SU-DHL-6 (cell line): Measurements from ENCODE around the gene WFIKKN1.

ENCODE experiments used
- H2AFZ ChIP-seq: fragments of 200-600 bp; sonication (generic); 2 replicates; pipeline ENCODE4 v1.6.1; 2014; ENCODE audit warnings: low read depth, mild to moderate bottlenecking, moderate library complexity, mixed read lengths, antibody characterized with exemption, low read length; ENCODE audit not compliant: severe bottlenecking
- H3F3A ChIP-seq: fragments of 200-600 bp; shearing (Covaris generic); 2 replicates; pipeline ENCODE4 v1.6.0; 2016; ENCODE audit warnings: antibody characterized with exemption, mild to moderate bottlenecking; ENCODE audit not compliant: insufficient read depth
- H3K27ac ChIP-seq: fragments of 200-600 bp; sonication (generic); 2 replicates; pipeline ENCODE4 v1.5.1; 2016; ENCODE audit warnings: low read depth, mild to moderate bottlenecking, low read length, moderate library complexity, mixed read lengths
- H3K27me3 ChIP-seq: fragments of 200-600 bp; sonication (generic), shearing (Covaris generic); 2 replicates; pipeline ENCODE4 v1.6.0; 2014; ENCODE audit warnings: mild to moderate bottlenecking, low read length
- H3K36me3 ChIP-seq: fragments of 200-600 bp; sonication (generic); 2 replicates; pipeline ENCODE4 v1.6.1; 2014; ENCODE audit warnings: mild to moderate bottlenecking, low read length, mixed read lengths
- H3K4me2 ChIP-seq: fragments of 300-600, 200-600 bp; shearing (Covaris generic), sonication (generic); 2 replicates; pipeline ENCODE4 v1.6.0; 2014; ENCODE audit warnings: low read length, low read depth, mild to moderate bottlenecking; ENCODE audit not compliant: poor library complexity, severe bottlenecking
- H3K4me3 ChIP-seq: fragments of 200-600 bp; sonication (generic); 2 replicates; pipeline ENCODE4 v1.5.1; 2014; ENCODE audit warnings: antibody characterized with exemption, low read length, mild to moderate bottlenecking, mixed read lengths; ENCODE audit not compliant: insufficient read depth, poor library complexity, severe bottlenecking
- H3K79me2 ChIP-seq: fragments of 200-600 bp; sonication (generic); 2 replicates; pipeline ENCODE4 v1.6.1; 2014; ENCODE audit warnings: mild to moderate bottlenecking, low read length, moderate library complexity; ENCODE audit not compliant: insufficient read depth
- H3K9ac ChIP-seq: fragments of 200-600 bp; sonication (generic); 2 replicates; pipeline ENCODE4 v1.7.0; 2014; ENCODE audit warnings: mild to moderate bottlenecking, low read length
- H3K9me2 ChIP-seq: fragments of 200-600 bp; sonication (generic); replicated peaks from 2 replicates; pipeline ENCODE4 v1.6.1; 2014; ENCODE audit warnings: low read length; ENCODE audit not compliant: insufficient read depth
- H3K9me3 ChIP-seq: fragments of 200-600 bp; sonication (generic); 2 replicates; pipeline ENCODE4 v1.6.1; 2014; ENCODE audit warnings: low read length, mixed read lengths; ENCODE audit not compliant: insufficient read depth
- H4K20me1 ChIP-seq: fragments of 200-600 bp; sonication (generic); 2 replicates; pipeline ENCODE4 v1.6.1; 2014; ENCODE audit warnings: low read depth, mild to moderate bottlenecking, antibody characterized with exemption, low read length, moderate library complexity, mixed read lengths
- CTCF ChIP-seq: fragments of 200-600 bp; sonication (generic); IDR thresholded peaks from one replicate; pipeline ENCODE4 v1.5.1; 2017; ENCODE audit warnings: antibody characterized with exemption, mild to moderate bottlenecking, low read length, moderate library complexity; ENCODE audit not compliant: insufficient read depth, poor library complexity, severe bottlenecking
- EZH2phosphoT487 ChIP-seq: fragments of 200-600 bp; sonication (generic), shearing (Covaris generic); conservative IDR thresholded peaks from 2 replicates; pipeline ENCODE4 v1.6.1; 2018; ENCODE audit warnings: mild to moderate bottlenecking, antibody characterized with exemption, low read length, moderate library complexity, mixed read lengths

WFIKKN1 gene

GRCh38 chr16:638836-639235, 8.1 kb downstream of the WFIKKN1 start:
- Histone ChIP-seq H3K36me3 (no peaks in the 10 kb centered on the region), H3K9ac (peak overlapping the region; percentile 4; the same call in 1 of the 2 replicates), H3K9me3 (no peaks in the 10 kb centered on the region), H3K4me2 (peak overlapping the region; percentile 24), H3K9me2 (no peaks in the 10 kb centered on the region), H3K27me3 (no peaks in the 10 kb centered on the region), H3K27ac (peak overlapping the region; percentile 63), H3K79me2 (peaks cover 13% of the 10 kb centered on the region), H4K20me1 (no peaks in the 10 kb centered on the region), H3F3A (peaks cover 26% of the 10 kb centered on the region), H3K4me3 (no peak overlapping the region), H2AFZ (no peak overlapping the region)
- TF ChIP-seq EZH2phosphoT487 (no peak), CTCF (no peak)

- no peak for TF ChIP-seq CTCF
- Histone ChIP-seq H3K27ac (peak overlapping the region; percentile 74; the same call in 1 of the 2 replicates), H3K79me2 (peaks cover 13% of the 10 kb centered on the region), H3K9ac (peak overlapping the region; percentile 70), H4K20me1 (no peaks in the 10 kb centered on the region), H3K4me3 (no peak overlapping the region), H3K36me3 (no peaks in the 10 kb centered on the region), H3F3A (peaks cover 26% of the 10 kb centered on the region), H3K9me2 (no peaks in the 10 kb centered on the region), H3K27me3 (no peaks in the 10 kb centered on the region), H3K9me3 (no peaks in the 10 kb centered on the region), H2AFZ (no peak overlapping the region), H3K4me2 (peak overlapping the region; percentile 65)
These were observed 9.8 kb downstream of the WFIKKN1 start for GRCh38 chr16:640614-641013.

- Histone ChIP-seq H4K20me1 (no peaks in the 10 kb centered on the region), H3K9ac (peak within 1 kb of the TSS; percentile 70), H3K4me3 (peak within 1 kb of the TSS; percentile 80), H3K79me2 (peaks cover 13% of the 10 kb centered on the region), H3K9me2 (no peaks in the 10 kb centered on the region), H3K4me2 (peak within 1 kb of the TSS; percentile 65), H3K9me3 (no peaks in the 10 kb centered on the region), H3K27me3 (no peaks in the 10 kb centered on the region), H3K27ac (peak within 1 kb of the TSS; percentile 74), H3K36me3 (no peaks in the 10 kb centered on the region), H2AFZ (peak within 1 kb of the TSS; percentile 35), H3F3A (peaks cover 26% of the 10 kb centered on the region)
- TF ChIP-seq CTCF (no peak), EZH2phosphoT487 (no peak)
These were observed 10.8 kb downstream of the WFIKKN1 start, which contains the start of gene MCRIP2 for GRCh38 chr16:641326-642188. Gene MCRIP2, plus strand, starts transcription at chr16:641828. Its CDS starts 164 bp downstream, at chr16:641992.
